Naive B cell (primary cell): ENCODE results near the gene DTYMK. TPM values are rescaled to one million over a fixed set of nuclear protein-coding genes. Genes with fewer than 3 reads are reported as not detected.
"Not testable (repeated sequence)": the region's sequence is repeated elsewhere in the genome, so short reads cannot be mapped to it uniquely, and the experiment has no call there.

Experiments
- ATAC-seq, 2 donors: fragments of 150-1000 bp; cut with Tn5 transposase; 2 replicates each; pipeline ENCODE4 v1.10.0; 2021; ENCODE audit warnings: low read depth in 2 of 2, mild to moderate bottlenecking in 2 of 2, moderate library complexity in 2 of 2
- DNase-seq: peaks from one replicate; pipeline ENCODE4 v3.0.0; 2022
- H3K27ac Mint-ChIP-seq, 6 donors: one replicate each; pipeline ENCODE4 v1.8.0; 2020 to 2022; ENCODE audit warnings: mild to moderate bottlenecking in 6 of 6, mixed read lengths in 6 of 6, moderate library complexity in 5 of 6, inconsistent platforms in 2 of 6
- H3K27me3 Mint-ChIP-seq, 3 donors: one replicate each; pipeline ENCODE4 v1.8.0; 2021 to 2022; ENCODE audit warnings: mixed read lengths in 3 of 3, mild to moderate bottlenecking in 1 of 3
- H3K36me3 Mint-ChIP-seq, 2 donors: one replicate each; pipeline ENCODE4 v1.8.0; 2020 to 2022; ENCODE audit warnings: mixed read lengths in 2 of 2, inconsistent platforms in 1 of 2, mild to moderate bottlenecking in 1 of 2
- H3K4me1 Mint-ChIP-seq, 3 donors: one replicate each; pipeline ENCODE4 v1.8.0; 2020 to 2022; ENCODE audit warnings: mixed read lengths in 3 of 3, inconsistent platforms in 1 of 3, mild to moderate bottlenecking in 1 of 3, moderate library complexity in 1 of 3
- H3K4me3 Mint-ChIP-seq, 8 donors: one replicate each; pipeline ENCODE4 v1.8.0; 2020 to 2022; ENCODE audit warnings: mild to moderate bottlenecking in 8 of 8, mixed read lengths in 8 of 8, moderate library complexity in 8 of 8, inconsistent platforms in 2 of 8
- H3K9me3 Mint-ChIP-seq, 7 donors: one replicate each; pipeline ENCODE4 v1.8.0; 2020 to 2022; ENCODE audit warnings: mixed read lengths in 7 of 7, mild to moderate bottlenecking in 5 of 7, inconsistent platforms in 2 of 7, moderate library complexity in 1 of 7
- polyA plus RNA-seq, 6 donors: library from polyadenylated mRNA; unstranded; fragments of 300-500 nt; fragmentation: Illumina TruSeq; gene quantifications; one replicate each; pipeline ENCODE4 v1.2.3, GENCODE V29; 2021; ENCODE audit warnings: low read depth in 6 of 6

Gene DTYMK
- polyA plus RNA-seq, 6 donors from 2014 or later, result 27.6 to 38.3 (median 36.6) TPM

GRCh38 chr2:241675885-241676284 is 10.7 kb downstream of the DTYMK start:
- Mint-ChIP-seq H3K27me3 (no peaks in the 10 kb centered on the region), H3K36me3 (no peaks in the 10 kb centered on the region), H3K27ac (no peak overlapping the region)

GRCh38 chr2:241673797-241674725 is 12.6 kb downstream of the DTYMK start:
- Mint-ChIP-seq H3K27me3 (no peaks in the 10 kb centered on the region), H3K4me3 (no peak overlapping the region), H3K36me3 (no peaks in the 10 kb centered on the region), H3K4me1 (no peaks in the 10 kb centered on the region), H3K27ac (peak overlapping the region in 3 of 6 donors; percentile 42 to 86 (median 43)), H3K9me3 (no peaks in the 10 kb centered on the region)
- DNase-seq (no peak), ATAC-seq (no peak)

More at GRCh38 chr2:241675885-241676284, 10.7 kb downstream of the DTYMK start:
- Mint-ChIP-seq H3K4me1 (no peaks in the 10 kb centered on the region), H3K4me3 (no peak overlapping the region), H3K9me3 (no peaks in the 10 kb centered on the region)
- no peak for DNase-seq
- no peak for ATAC-seq

GRCh38 chr2:241673189-241673663 is 13.4 kb downstream of the DTYMK start:
- Mint-ChIP-seq H3K9me3 (no peaks in the 10 kb centered on the region), H3K27ac (peak overlapping the region in 1 of 6 donors; percentile 42), H3K27me3 (no peaks in the 10 kb centered on the region), H3K4me1 (no peaks in the 10 kb centered on the region), H3K36me3 (no peaks in the 10 kb centered on the region), H3K4me3 (no peak overlapping the region)
- DNase-seq (no peak), ATAC-seq (no peak)

- Mint-ChIP-seq H3K9me3 (no peaks in the 10 kb centered on the region), H3K27me3 (no peaks in the 10 kb centered on the region), H3K27ac (no peak overlapping the region), H3K36me3 (no peaks in the 10 kb centered on the region), H3K4me3 (no peak overlapping the region), H3K4me1 (no peaks in the 10 kb centered on the region)
- DNase-seq (no peak), ATAC-seq (no peak)
These were observed 14.1 kb downstream of the DTYMK start for GRCh38 chr2:241672243-241673188.

- no peak for DNase-seq
- Mint-ChIP-seq H3K9me3 (no peaks in the 10 kb centered on the region), H3K36me3 (no peaks in the 10 kb centered on the region), H3K4me1 (no peaks in the 10 kb centered on the region), H3K27me3 (no peaks in the 10 kb centered on the region), H3K4me3 (no peak overlapping the region), H3K27ac (no peak overlapping the region)
- ATAC-seq, result no peak
These were observed 15.0 kb downstream of the DTYMK start for GRCh38 chr2:241671457-241672240.

GRCh38 chr2:241670333-241671110 is 16.1 kb downstream of the DTYMK start:
- Mint-ChIP-seq H3K27ac (no peak overlapping the region), H3K27me3 (no peaks in the 10 kb centered on the region), H3K9me3 (no peaks in the 10 kb centered on the region), H3K36me3 (no peaks in the 10 kb centered on the region), H3K4me1 (no peaks in the 10 kb centered on the region), H3K4me3 (no peak overlapping the region)
- no peak for DNase-seq
- ATAC-seq, result no peak

- no peaks in the 10 kb centered on the region for H3K27me3 Mint-ChIP-seq
- DNase-seq, result no peak
- no peaks in the 10 kb centered on the region for H3K9me3 Mint-ChIP-seq
- peak overlapping the region in 2 of 6 donors; percentile 28 to 63 for H3K27ac Mint-ChIP-seq
- no peak for ATAC-seq
- H3K4me1 Mint-ChIP-seq, result no peaks in the 10 kb centered on the region
- no peaks in the 10 kb centered on the region for H3K36me3 Mint-ChIP-seq
- no peak overlapping the region for H3K4me3 Mint-ChIP-seq
These were observed 17.8 kb downstream of the DTYMK start for GRCh38 chr2:241668839-241669238.

- no peaks in the 10 kb centered on the region for H3K36me3 Mint-ChIP-seq
- no peak for DNase-seq
- H3K4me3 Mint-ChIP-seq, result no peak overlapping the region
- ATAC-seq, result no peak
- H3K9me3 Mint-ChIP-seq, result no peaks in the 10 kb centered on the region
- H3K4me1 Mint-ChIP-seq, result no peaks in the 10 kb centered on the region
- H3K27ac Mint-ChIP-seq, result peak overlapping the region in 2 of 6 donors; percentile 60 to 63
- H3K27me3 Mint-ChIP-seq, result no peaks in the 10 kb centered on the region
These were observed 18.3 kb downstream of the DTYMK start for GRCh38 chr2:241668354-241668753.

GRCh38 chr2:241666627-241667400 is 19.8 kb downstream of the DTYMK start:
- Mint-ChIP-seq H3K36me3 (no peaks in the 10 kb centered on the region), H3K27me3 (no peaks in the 10 kb centered on the region), H3K4me1 (no peaks in the 10 kb centered on the region), H3K4me3 (peak overlapping the region in 1 of 8 donors; percentile 66), H3K9me3 (no peaks in the 10 kb centered on the region), H3K27ac (peak overlapping the region in 1 of 6 donors; percentile 79)
- no peak for ATAC-seq
- DNase-seq, result no peak

GRCh38 chr2:241665731-241666440 is 20.7 kb downstream of the DTYMK start:
- H3K27me3 Mint-ChIP-seq, result no peaks in the 10 kb centered on the region
- no peak for DNase-seq
- no peak overlapping the region for H3K4me3 Mint-ChIP-seq
- H3K36me3 Mint-ChIP-seq, result no peaks in the 10 kb centered on the region
- H3K9me3 Mint-ChIP-seq, result no peaks in the 10 kb centered on the region
- no peaks in the 10 kb centered on the region for H3K4me1 Mint-ChIP-seq
- no peak for ATAC-seq
- peak overlapping the region in 2 of 6 donors; percentile 21 to 44 for H3K27ac Mint-ChIP-seq

GRCh38 chr2:241662731-241663130 is 23.9 kb downstream of the DTYMK start:
- not testable (repeated sequence) for H3K4me1 Mint-ChIP-seq, ATAC-seq, H3K27ac Mint-ChIP-seq, H3K27me3 Mint-ChIP-seq, H3K4me3 Mint-ChIP-seq, H3K9me3 Mint-ChIP-seq, H3K36me3 Mint-ChIP-seq, DNase-seq
